NCI-H510A treated with DMSO at 0.1 percent for 48 hours (cell line): Measurements from ENCODE around the gene LRRC75A.
"Not testable (repeated sequence)": the region's sequence is repeated elsewhere in the genome, so short reads cannot be mapped to it uniquely, and the experiment has no call there.

Source experiments
- DNase-seq: peaks from one replicate; lab custom pipeline; 2025; lab: John Stamatoyannopoulos, UW

LRRC75A gene, protein sequence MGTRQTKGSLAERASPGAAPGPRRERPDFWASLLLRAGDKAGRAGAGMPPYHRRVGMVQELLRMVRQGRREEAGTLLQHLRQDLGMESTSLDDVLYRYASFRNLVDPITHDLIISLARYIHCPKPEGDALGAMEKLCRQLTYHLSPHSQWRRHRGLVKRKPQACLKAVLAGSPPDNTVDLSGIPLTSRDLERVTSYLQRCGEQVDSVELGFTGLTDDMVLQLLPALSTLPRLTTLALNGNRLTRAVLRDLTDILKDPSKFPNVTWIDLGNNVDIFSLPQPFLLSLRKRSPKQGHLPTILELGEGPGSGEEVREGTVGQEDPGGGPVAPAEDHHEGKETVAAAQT

DNA sequence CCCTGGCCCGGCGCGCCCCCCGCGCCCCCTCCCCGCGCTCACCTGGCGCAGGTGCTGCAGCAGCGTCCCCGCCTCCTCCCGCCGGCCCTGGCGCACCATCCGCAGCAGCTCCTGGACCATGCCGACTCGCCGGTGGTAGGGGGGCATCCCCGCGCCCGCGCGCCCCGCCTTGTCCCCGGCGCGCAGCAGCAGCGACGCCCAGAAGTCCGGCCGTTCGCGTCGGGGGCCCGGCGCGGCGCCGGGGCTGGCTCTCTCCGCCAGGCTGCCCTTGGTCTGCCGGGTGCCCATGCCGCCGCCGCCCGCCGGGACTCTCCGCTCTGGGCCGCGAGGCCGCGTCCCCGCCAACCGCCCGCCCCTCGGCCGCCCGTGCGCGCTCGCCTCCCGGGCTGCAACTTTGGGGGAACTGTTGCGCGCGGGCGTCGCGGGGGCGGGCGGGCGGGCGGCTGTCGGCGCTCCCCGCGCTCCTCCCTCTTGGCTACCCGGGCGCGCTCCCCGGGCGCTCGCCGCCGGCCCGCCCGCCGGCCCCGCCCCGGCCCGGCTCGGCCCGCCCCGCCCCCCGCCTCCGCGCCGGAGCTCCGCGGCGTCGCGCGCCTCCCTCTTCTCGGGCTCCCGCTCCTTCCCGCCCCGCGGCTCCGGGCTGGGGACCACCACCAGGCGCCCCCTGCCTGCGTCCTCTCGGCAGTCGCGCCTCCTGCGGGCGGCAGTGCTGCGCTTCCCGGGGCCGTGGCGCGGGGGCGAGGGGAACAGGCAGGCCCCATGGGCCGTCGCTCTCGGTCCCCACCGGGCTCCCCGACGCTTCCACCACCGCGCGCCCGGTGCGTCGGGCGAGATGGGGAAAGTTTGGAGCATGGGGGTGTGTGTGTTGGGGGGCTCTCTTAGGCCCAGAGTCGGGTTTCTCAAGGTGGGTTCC is at the start of gene LRRC75A:
LRRC75A (minus strand) TSS at position 491 of the 910 bp plus-strand sequence; CDS start at position 288, 203 bp downstream.
- peak; percentile 33 for DNase-seq

DNA sequence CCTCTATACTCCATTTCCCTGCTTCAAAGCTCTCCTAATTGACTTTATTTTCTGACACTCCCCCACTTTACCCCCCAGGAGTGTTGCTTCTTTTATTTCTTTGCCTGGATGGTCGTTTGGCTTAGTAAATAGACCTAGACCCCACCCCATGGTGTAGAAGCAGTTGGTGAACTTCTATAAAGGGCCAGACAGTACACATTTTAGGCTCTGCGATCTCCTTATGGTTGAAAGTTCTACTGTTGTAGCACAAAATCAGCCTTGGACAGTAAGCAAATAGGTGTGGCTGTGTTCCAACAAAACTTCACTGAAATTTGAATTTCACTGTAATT is 45.1 kb upstream of the LRRC75A start:
- DNase-seq: no peak

DNA sequence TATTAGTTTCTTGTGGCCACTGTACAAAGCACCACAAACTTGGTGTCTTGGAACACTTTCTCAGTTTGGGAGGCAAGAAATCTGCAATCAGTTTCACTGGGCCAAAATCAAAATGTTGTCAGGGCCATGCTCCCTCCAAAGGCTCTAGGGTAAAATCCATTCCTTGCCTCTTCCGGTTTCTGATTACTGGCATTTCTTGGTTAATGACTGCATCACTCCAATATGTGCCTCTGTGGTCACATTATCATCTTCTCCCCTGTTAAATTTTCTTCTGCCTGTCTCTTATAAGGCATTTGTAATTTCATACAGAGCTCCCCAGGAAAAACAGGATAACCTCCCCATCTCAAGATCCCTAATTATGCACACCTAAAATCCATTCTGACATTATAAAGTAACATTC is 42.2 kb upstream of the LRRC75A start:
- DNase-seq: no peak

DNA sequence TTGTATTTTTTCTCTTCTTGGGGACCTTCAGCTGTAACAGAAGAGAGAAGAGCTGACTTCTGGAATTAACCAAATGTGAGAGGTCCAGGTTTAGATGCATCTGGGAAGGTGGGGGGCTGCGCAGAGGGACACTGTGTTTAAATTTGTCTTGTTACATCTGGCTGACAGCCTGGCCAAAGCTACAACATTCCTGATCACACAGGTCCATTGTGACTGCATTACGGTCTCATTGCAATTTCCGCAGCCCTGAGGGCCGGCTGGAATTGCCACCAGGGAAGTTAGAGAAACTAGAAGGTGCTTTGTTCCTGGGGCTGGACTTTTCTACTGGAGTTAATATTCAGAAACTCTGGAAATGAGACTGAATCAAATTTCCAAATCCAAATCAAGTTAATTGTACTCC is 37.9 kb upstream of the LRRC75A start:
- no peak for DNase-seq

DNA sequence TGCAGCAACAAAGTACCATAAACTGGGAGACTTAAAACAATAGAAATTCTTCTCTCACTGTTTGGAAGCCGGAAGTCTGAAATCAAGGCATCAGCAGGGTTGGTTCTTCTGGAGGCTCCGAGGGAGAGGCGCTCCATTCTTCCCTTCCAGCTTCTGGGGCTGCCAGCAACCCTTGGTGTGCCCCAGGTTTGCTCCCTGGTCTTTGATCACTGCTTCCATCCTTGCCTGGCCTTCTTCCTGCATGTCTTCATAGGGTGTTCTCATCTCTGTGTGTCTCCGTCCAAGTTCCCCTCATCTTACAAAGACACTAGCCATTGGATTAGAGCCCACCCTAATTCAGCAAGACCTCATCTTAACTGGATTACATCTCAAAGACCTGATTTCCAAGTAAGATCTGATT is 35.3 kb upstream of the LRRC75A start:
- no peak for DNase-seq

DNA sequence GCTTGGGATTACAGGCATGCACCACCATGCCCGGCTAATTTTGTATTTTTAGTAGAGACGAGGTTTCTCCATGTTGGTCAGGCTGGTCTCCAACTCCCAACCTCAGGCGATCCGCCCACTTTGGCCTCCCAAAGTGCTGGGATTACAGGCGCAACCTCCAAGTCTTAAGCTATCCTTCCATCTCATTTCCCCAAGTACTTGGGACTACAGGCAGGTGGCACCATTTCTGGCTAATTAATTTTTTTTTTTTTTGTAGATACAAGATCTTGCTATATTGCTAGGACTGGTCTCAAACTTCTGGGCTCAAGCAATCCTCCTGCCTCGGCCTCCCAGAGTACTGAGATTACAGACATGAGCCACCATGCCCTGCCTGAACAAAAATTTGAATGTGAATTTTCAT is 33.6 kb upstream of the LRRC75A start:
- not testable (repeated sequence) for DNase-seq

DNA sequence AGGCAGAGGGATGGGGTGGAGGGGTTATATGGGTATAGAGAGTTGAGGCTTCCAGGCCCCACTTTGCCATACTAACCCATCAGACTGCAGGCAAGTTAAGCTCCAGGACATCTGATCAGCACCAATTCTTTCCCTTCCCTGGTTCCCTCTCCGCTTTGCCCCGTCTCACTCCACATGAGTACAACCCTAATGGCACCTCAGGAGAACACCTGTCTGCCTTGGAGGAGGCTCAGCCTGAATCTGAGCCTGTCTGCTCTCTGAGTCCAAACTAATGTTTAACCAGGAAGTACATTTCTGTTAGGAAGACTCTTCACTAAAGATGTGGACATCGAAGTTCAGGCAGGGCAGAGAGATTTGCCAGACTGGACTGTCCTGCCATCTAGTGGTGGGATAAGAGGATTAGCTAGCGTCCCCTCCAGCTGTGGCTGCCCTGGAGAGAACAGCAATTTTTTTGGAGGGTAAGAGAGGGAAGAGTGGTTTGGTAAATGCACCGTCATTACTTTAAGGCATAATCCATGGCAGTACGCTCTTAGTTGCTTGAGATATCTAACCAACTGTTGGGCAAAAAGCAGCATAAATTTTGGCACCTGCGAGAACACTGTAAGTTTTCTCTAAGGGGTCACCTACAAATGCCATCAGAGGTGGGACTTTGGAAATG is 29.2 kb upstream of the LRRC75A start:
- peak; percentile 89 for DNase-seq

DNA sequence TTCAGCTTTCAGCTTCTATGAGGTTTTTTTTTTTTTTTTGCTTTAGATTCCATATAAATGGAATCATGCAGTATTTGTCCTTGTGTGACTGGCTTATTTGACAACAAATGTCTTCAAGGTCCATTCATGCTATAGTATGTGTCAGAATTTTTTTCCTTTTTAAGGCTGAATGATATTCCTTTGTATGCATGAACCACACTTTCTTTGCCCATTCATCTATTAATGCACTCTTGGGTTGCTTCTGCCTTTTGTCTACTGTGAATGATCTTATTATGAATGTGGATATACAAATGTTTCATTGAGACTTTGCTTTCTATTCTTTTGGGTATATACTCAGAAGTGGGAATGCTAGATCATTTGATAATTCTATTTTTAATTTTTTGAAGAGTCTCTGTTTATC is 27.0 kb upstream of the LRRC75A start:
- no peak for DNase-seq

DNA sequence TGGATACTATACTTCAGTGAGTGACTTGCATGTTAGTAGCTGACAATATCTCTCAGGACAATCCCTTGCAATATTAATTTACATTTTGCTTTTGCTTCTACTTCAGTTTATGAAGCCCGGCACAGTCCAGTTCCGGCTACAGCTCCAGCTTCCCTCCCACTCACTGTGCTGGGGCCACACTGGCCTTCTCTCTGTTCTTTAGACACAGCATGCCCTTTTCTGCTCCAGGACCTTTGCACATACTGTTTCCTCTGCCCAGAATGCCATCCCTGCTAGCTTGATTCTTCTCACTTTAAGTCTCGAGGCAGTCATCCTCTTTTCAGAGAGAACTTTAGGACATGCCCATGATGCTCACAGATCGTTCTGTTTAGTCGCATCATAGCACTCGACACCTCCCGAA is 25.5 kb upstream of the LRRC75A start:
- DNase-seq: no peak

DNA sequence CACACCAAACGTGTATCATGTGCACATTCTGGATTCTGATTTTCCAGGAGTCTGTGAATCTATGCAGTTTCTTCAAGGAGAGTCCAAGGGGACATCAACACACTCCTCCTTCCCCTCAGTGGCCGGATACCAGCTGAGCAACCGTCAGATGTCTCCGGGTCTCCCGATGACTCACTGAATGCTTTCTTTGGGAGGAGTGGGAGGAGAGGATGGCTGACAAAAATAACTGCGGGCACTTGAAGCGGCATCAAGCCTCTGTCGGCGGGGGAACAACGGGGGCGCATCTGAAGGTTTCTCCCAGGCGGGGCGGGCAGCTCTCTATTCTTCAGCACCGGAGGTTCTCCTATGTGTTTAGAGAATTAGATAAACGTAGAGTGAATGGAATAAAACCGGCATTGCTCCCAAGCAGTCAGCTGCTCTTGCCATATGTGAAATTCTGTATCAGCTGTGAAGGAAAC is 24.6 kb upstream of the LRRC75A start:
- DNase-seq: no peak

DNA sequence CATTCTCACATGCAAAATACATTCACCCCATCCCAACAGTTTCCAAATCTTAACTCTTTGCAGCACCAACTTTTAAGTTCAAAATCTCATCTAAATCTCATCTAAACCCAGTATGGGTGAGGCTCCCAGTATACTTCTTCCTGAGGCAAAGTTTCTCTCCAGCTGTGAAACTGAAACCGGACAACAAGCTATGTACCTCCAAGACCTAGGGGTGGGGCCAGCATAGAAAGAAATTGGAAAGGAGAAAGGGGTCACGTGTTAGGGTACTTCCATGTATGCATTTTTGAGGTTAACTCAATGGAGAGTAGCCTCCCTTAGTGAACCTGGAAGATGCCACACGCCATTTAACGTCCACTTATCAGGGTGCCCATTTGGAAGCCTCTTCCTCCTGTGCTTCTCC is 23.9 kb upstream of the LRRC75A start:
- DNase-seq: no peak

DNA sequence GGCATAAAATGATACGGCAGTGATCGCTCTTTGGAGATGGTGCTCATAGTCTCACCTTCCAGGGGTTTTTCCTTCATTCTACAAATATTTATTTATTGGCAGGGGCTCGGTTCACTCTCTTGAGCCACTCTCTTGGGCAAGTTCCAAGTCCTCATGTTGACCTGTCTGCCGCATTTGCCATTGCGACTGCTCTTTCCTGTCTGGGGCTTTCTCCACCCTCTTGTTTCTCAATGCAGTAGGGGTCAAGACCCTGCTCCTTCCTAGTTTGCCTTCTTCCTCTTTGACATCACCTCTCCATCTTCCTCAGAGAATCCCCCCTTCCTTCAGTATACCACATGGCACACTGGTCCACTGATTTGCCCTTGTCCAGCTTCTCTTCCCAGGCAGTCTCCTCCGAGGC is 21.9 kb upstream of the LRRC75A start:
- no peak for DNase-seq

DNA sequence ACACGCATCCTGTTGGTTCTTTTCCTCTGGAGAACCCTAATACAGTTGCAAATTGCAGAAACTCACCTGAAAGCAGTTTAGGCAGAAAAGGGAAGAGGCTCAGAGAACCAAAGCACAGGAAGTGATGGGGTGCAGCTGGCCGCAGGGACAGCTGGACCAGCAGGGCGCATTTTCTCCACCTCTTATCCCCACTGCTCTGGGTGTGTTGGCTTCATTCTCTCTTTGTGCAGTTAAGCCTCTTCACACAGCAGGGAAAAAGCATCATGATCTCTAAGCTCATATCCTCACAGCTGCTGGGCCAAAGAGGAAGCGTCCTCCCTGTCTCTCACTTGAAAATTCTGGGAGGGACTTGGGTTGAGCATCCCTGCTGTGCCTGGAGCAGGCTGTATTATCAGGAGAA is 20.0 kb upstream of the LRRC75A start:
- DNase-seq: peak; percentile 77

DNA sequence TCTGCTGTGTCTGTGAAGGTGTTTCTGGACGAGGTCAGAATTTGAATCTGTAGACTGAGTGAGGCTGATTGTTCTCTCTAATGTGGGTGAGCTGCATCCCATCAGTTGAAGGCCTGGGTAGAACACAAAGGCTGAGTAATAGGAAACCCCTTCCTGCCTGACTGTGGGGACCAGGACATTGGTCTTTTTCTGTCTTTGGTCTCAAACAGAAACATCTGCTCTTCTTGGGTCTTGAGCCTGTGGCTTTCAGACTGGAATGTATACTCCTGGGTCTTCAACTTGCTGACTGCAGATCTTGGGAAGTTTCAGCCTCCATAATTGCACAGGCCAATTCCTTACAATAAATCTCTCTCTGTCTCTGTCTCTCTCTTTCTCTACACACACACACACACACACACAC is 19.6 kb upstream of the LRRC75A start:
- no peak for DNase-seq

DNA sequence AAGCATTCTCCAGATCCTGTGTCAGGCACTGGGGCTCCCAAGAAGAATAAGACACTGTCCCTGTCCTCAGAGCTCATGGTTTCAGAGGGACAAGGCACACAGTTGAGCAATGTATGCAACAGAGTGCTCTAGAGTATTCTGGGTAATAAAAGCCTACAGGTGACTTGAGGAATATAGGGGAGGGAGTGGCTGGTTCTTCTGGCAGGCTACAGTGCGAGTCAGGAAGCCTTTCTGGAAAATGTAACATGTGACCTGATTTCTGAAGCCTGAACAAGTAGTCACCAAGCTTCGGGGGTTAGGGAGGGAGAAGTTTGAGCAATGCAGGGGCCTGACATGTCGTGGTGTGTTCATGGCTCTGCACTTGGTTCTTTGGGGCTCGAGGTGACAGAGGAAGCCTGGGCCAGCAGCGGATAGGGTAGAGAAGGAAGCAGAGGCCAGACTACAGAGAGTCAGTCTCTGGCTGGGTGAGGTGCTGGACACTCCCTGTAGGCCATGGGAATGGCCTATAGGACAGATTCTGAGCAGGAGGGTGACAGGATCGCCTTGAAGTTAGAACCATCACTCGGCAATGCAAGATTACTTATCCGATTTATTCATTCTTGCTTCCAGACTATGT is 16.0 kb upstream of the LRRC75A start:
- no peak for DNase-seq

DNA sequence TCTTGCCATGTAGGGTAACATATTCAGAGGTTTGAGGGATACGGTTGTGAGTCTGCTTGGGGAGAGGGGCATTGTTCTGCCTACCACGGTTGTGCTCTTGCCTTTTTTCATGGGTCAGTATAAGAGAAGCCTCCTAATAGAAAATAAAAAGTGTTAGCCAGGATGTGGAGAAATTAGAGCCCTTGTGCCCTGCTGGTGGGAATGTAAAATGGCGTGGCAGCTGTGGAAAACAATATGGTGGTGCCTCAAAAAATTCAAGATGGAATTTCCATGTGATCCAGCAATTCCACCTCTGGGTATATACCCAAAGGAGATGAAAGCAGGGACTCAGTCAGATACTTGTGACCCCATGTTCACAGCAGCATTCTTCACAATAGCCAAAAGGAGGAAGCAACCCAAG is 14.2 kb upstream of the LRRC75A start:
- DNase-seq: no peak

DNA sequence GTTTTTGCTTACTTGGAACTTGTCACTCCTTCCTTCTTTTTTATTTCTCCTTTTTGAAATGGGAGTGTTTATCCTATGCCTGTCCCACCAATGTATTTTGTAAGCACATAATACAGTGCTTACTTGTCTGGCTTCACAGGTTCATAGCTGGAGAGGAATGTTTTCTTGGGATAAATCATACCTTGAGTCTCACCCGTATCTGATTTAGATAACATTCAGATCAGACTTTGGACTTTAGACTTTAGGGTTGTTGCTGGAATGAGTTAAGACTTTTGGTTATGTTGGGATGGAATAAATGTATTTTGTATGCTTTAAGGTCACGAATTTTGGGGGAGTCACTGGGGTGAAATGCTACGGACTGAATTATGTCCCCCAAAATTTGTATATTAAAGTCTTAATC is 13.0 kb upstream of the LRRC75A start:
- DNase-seq: no peak

DNA sequence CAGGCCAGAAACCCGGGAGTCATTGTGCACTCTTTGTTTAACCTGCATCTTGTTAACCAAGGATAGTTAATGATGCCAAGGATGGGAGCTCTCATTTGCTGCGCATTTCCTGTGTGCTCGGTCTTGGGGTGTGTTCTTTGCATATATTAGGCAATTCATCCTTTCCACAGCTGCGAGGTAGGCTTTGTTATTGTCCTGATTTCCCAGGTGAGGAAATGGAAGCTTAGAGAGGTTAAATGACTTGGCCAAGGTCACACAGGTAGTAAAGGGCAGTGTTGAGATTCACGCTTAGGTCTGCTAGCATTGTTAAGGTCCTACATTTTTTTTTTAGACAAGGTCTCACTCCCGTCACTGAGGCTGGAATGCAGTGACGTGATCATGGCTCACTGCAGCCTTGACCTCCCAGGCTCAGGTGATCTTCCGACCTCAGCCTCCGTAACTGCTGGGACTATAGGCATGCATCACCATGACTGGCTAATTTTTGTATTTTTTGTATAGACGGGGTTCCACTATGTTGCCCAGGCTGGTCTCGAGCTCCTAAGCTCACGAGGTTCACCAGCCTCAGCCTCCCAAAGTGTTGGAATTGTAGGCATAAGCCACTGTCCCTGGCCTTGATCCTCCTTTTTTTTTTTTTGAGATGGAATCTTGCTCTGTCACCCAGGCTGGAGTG is 5.0 kb upstream of the LRRC75A start:
- DNase-seq: no peak

DNA sequence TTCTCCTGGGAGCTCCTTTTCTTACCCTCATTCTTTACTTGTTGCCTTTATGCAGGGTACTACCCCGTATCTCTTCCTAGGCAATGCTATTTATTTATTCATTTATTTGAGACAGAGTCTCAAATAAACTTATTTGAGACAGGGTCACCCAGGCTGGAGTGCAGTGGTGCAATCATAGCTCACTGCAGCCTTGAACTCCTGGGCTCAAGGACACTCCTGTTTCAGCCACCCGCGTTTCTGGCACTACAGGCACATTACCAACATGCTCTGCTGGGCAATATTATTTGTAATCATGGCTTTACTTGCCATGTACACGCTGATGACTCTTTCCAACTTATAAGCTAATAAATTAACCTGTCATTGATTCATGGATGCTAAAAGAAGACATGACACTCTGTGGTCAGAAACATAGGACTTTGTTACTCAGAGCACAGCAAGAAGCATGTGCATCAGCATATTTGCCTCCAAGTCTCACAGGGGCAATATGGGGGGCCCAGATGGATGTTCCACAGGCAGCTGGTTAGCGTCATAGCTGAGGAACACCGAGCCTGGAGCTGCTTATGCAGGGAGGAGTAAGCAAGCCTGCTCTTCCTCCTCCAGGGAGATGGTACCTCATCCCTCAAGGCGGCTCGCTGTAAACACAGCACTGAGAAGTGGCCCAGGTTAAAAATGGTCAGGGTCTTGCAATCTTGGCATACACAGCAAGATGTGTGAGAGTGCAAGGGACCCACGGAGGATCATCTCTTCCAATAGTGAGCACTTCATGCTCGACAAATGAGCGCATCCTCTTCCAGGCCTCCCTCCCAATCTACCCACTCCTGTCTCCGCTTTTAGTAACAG is 4.2 kb upstream of the LRRC75A start:
- DNase-seq: no peak

DNA sequence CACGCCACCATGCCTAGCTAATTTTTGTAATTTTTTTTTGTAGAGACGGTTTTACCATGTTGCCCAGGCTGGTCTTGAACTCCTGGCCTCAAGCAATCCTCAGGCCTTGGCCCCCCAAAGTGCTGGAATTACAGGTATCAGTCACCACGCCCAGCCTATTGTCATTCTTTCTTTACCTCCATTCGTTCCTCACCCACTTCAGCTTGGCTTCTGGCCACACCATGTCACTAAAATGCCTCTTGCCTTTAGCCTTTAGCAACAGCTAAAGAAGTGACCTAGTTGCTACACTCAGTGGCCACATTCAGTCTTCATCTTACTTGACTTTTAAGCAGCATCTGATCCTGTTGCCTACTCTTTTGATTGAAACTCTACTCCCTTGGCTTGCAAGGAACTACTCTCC is 3.6 kb upstream of the LRRC75A start:
- no peak for DNase-seq

DNA sequence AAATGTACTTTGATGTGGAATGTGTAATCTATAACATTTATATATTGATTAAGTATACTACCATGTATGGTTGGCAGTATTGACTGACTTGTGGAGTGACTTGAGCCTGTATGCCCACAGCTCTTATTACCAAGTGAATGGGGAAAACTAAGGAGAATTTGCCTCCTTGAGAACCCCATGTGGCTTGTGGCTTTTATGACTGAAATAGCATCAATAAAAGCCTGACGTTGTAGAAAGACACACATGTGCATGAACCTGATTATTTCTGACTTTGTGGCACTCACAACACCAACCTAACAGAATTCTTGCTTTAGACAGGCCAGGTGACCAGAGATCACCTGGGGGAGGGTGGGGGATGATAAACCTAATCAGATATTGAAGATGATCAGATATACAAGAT is 2.1 kb upstream of the LRRC75A start:
- no peak for DNase-seq
